Measurements from ENCODE around the gene CACNB1. TPM values are rescaled to one million over a fixed set of nuclear protein-coding genes. Genes with fewer than 3 reads are reported as not detected.

CACNB1 gene
- total RNA-seq, 1 experiment from 2014 or later: 4.3 TPM

- H3K9me3 ChIP-seq (ENCODE audit: low read length): no peaks in the 10 kb centered on the region
- no peaks in the 10 kb centered on the region for H3K4me1 ChIP-seq (ENCODE audit: insufficient read depth, low read length)
- no peaks in the 10 kb centered on the region for H3K79me2 ChIP-seq (ENCODE audit: low read length)
- H2AFZ ChIP-seq (ENCODE audit: low read length): 0 out of 2 replicates have a peak overlapping the region, but pooled peaks have one; percentile 26
- DNase-seq (peak; percentile 15), ATAC-seq (peak; percentile 48; the same call in 1 of the 2 replicates)
- H3K9me2 ChIP-seq (replicated peaks; ENCODE audit: low read length): no peaks in the 10 kb centered on the region
- ChIA-PET CTCF (interaction anchor here (1.5 kb wide), 1 partner anchor 25 kb away, joined by 15 read pairs; no protein-coding TSS in a partner anchor), POLR2A (ENCODE audit: unreplicated experiment) (interaction anchor here (0.6 kb wide), 1 partner anchor 25 kb away, joined by 4 read pairs; no protein-coding TSS in a partner anchor)
- no peaks in the 10 kb centered on the region for H4K20me1 ChIP-seq (ENCODE audit: low read length)
- no peaks in the 10 kb centered on the region for H3F3A ChIP-seq (ENCODE audit: low read length, unreplicated experiment)
- TF ChIP-seq CTCF (conservative IDR thresholded peaks at IDR 0.05; ENCODE audit: low read depth, low read length): peak; percentile 70
- no peak for TF ChIP-seq EZH2 (IDR thresholded peaks at IDR 0.05; ENCODE audit: low read length, unreplicated experiment)
- no peak overlapping the region for H3K9ac ChIP-seq (ENCODE audit: low read length)
- no TSS peak for BruUV-seq (replicated peaks)
- H3K27me3 ChIP-seq (ENCODE audit: low read length): no peaks in the 10 kb centered on the region
- H3K36me3 ChIP-seq (ENCODE audit: low read depth, low read length): no peaks in the 10 kb centered on the region; the same call in 1 of the 2 replicates
- peak overlapping the region; percentile 46 for H3K4me2 ChIP-seq (ENCODE audit: low read length)
- H3K27ac ChIP-seq (ENCODE audit: low read length): no peak overlapping the region
- intact Hi-C loops (cut with micrococcal nuclease): loop anchor here (10.0 kb wide), 1 partner anchor 167 kb away; no protein-coding TSS in a partner anchor
- no peak overlapping the region for H3K4me3 ChIP-seq (ENCODE audit: low read length)
Observed at GRCh38 chr17:39231591-39232551, 34.4 kb upstream of the CACNB1 start.

- Histone ChIP-seq H3K27ac (ENCODE audit: low read length) (no peak overlapping the region), H3K9me2 (replicated peaks; ENCODE audit: low read length) (no peaks in the 10 kb centered on the region), H3K79me2 (ENCODE audit: low read length) (no peaks in the 10 kb centered on the region), H4K20me1 (ENCODE audit: low read length) (no peaks in the 10 kb centered on the region), H3K4me2 (ENCODE audit: low read length) (no peak overlapping the region), H3K9ac (ENCODE audit: low read length) (no peak overlapping the region), H2AFZ (ENCODE audit: low read length) (no peak overlapping the region), H3K36me3 (ENCODE audit: low read depth, low read length) (no peaks in the 10 kb centered on the region; the same call in 1 of the 2 replicates), H3K4me3 (ENCODE audit: low read length) (no peak overlapping the region), H3K27me3 (ENCODE audit: low read length) (no peaks in the 10 kb centered on the region), H3K9me3 (ENCODE audit: low read length) (no peaks in the 10 kb centered on the region), H3K4me1 (ENCODE audit: insufficient read depth, low read length) (no peaks in the 10 kb centered on the region), H3F3A (ENCODE audit: low read length, unreplicated experiment) (no peaks in the 10 kb centered on the region)
- intact Hi-C loops (cut with micrococcal nuclease): loop anchor here (10.0 kb wide), 1 partner anchor 166 kb away; no protein-coding TSS in a partner anchor
- no peak for TF ChIP-seq EZH2 (IDR thresholded peaks at IDR 0.05; ENCODE audit: low read length, unreplicated experiment)
- ATAC-seq (no peak), DNase-seq (no peak)
- BruUV-seq (replicated peaks): no TSS peak
- POLR2A ChIA-PET (ENCODE audit: unreplicated experiment): no interaction called here
- CTCF ChIA-PET: interaction anchor here (0.6 kb wide), 1 partner anchor 80 kb away, joined by 6 read pairs; the partner anchor contains the start of gene PLXDC1
Observed at GRCh38 chr17:39231091-39231561, 33.7 kb upstream of the CACNB1 start.

- Histone ChIP-seq H2AFZ (ENCODE audit: low read length) (no peak overlapping the region), H3F3A (ENCODE audit: low read length, unreplicated experiment) (no peaks in the 10 kb centered on the region), H4K20me1 (ENCODE audit: low read length) (no peaks in the 10 kb centered on the region), H3K4me3 (ENCODE audit: low read length) (no peak overlapping the region), H3K9me2 (replicated peaks; ENCODE audit: low read length) (no peaks in the 10 kb centered on the region), H3K27ac (ENCODE audit: low read length) (no peak overlapping the region), H3K4me1 (ENCODE audit: insufficient read depth, low read length) (no peaks in the 10 kb centered on the region), H3K79me2 (ENCODE audit: low read length) (no peaks in the 10 kb centered on the region), H3K9ac (ENCODE audit: low read length) (no peak overlapping the region), H3K27me3 (ENCODE audit: low read length) (no peaks in the 10 kb centered on the region), H3K9me3 (ENCODE audit: low read length) (no peaks in the 10 kb centered on the region), H3K36me3 (ENCODE audit: low read depth, low read length) (no peaks in the 10 kb centered on the region), H3K4me2 (ENCODE audit: low read length) (no peak overlapping the region)
- DNase-seq: no peak
- ChIA-PET POLR2A (ENCODE audit: unreplicated experiment) (no interaction called here), CTCF (no interaction called here)
- no TSS peak for BruUV-seq (replicated peaks)
- intact Hi-C loops (cut with micrococcal nuclease): loop anchor here (10.0 kb wide), 1 partner anchor 166 kb away; no protein-coding TSS in a partner anchor
- ATAC-seq: no peak
- TF ChIP-seq CTCF (conservative IDR thresholded peaks at IDR 0.05; ENCODE audit: low read depth, low read length) (no peak), EZH2 (IDR thresholded peaks at IDR 0.05; ENCODE audit: low read length, unreplicated experiment) (no peak), EZH2phosphoT487 (IDR thresholded peaks at IDR 0.05; ENCODE audit: borderline replicate concordance, low read length) (no peak)
Observed at GRCh38 chr17:39230361-39230760, 32.9 kb upstream of the CACNB1 start.

Data from PC-3 (cell line).